HCT116 (cell line): Measurements from ENCODE around the gene KCMF1.

ENCODE experiments used
- EGR1 ChIP-seq: IDR thresholded peaks from 2 replicates; pipeline ENCODE4 v1.6.1; 2012; ENCODE audit warnings: low read depth
- EZH2 ChIP-seq: fragments of 200-600 bp; sonication (generic); IDR thresholded peaks from 2 replicates; pipeline ENCODE4 v1.6.1; 2017; ENCODE audit warnings: antibody characterized with exemption, mixed run types
- EZH2phosphoT487 ChIP-seq: fragments of 200-600 bp; IDR thresholded peaks from 2 replicates; pipeline ENCODE4 v1.6.1; 2018; ENCODE audit warnings: antibody characterized with exemption, borderline replicate concordance
- JUND ChIP-seq: IDR thresholded peaks from 2 replicates; pipeline ENCODE4 v1.6.1; 2012
- POLR2A ChIP-seq: IDR thresholded peaks from 2 replicates; pipeline ENCODE4 v1.7.0; 2011; ENCODE audit warnings: borderline replicate concordance; ENCODE audit not compliant: insufficient read depth, insufficient read length; ENCODE audit errors: extremely low read depth
- POLR2AphosphoS5 ChIP-seq: IDR thresholded peaks from 2 replicates; pipeline ENCODE4 v1.6.1; 2011; ENCODE audit warnings: mild to moderate bottlenecking, low read depth, low read length, moderate library complexity
- TCF7L2 ChIP-seq: IDR thresholded peaks from 2 replicates; pipeline ENCODE4 v1.7.0; 2011; ENCODE audit warnings: borderline replicate concordance, inconsistent platforms; ENCODE audit not compliant: insufficient read depth, insufficient read length; ENCODE audit errors: extremely low read depth
- TF ChIP-seq, protein P1 (sequence below), 3 experiments: fragments of 200-600 bp in 1 of 3; sonication (generic) in 1 of 3; IDR thresholded peaks in 2 of 3; conservative IDR thresholded peaks in 1 of 3; 2 replicates each; pipeline ENCODE4 v1.5.1; 2012 to 2017; ENCODE audit warnings: low read depth in 2 of 3, low read length in 2 of 3, antibody characterized with exemption in 1 of 3, borderline replicate concordance in 1 of 3, control low read depth in 1 of 3, mild to moderate bottlenecking in 1 of 3, mixed read lengths in 1 of 3, mixed run types in 1 of 3, moderate library complexity in 1 of 3; ENCODE audit not compliant: insufficient read depth in 1 of 3
- TF ChIP-seq, protein P2 (sequence below): IDR thresholded peaks from 2 replicates; pipeline ENCODE4 v1.6.1; 2012

DNA sequence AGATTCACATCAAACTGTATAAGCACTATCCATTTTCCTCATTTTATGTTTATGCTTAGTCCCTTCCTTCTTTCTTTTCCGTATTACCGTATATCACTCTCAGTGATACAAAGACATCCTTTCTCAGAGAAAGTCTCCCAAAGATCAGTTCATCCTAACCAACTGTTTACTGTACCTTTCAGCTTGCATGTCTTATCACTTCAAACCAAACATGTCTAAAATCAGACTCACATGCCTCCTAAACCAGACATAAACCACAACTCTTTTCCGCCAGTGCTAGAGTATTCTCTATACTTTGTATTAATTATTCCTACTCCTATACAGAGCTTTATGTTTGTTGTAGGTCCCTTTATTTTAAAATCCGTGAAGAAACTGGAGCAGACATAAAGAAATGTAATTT, 41.5 kb downstream of the KCMF1 start:
- no peak for TF ChIP-seq POLR2A
- TF ChIP-seq, protein P1, sequence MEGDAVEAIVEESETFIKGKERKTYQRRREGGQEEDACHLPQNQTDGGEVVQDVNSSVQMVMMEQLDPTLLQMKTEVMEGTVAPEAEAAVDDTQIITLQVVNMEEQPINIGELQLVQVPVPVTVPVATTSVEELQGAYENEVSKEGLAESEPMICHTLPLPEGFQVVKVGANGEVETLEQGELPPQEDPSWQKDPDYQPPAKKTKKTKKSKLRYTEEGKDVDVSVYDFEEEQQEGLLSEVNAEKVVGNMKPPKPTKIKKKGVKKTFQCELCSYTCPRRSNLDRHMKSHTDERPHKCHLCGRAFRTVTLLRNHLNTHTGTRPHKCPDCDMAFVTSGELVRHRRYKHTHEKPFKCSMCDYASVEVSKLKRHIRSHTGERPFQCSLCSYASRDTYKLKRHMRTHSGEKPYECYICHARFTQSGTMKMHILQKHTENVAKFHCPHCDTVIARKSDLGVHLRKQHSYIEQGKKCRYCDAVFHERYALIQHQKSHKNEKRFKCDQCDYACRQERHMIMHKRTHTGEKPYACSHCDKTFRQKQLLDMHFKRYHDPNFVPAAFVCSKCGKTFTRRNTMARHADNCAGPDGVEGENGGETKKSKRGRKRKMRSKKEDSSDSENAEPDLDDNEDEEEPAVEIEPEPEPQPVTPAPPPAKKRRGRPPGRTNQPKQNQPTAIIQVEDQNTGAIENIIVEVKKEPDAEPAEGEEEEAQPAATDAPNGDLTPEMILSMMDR (IDR thresholded peaks at IDR 0.05 in 2 of 3, conservative IDR thresholded peaks at IDR 0.05 in 1 of 3; ENCODE audit: borderline replicate concordance in 1 of 3, insufficient read depth in 1 of 3, low read depth in 2 of 3, low read length in 2 of 3): no peak
- no peak for TF ChIP-seq EZH2phosphoT487
- no peak for TF ChIP-seq JUND
- TF ChIP-seq EZH2: no peak
- TF ChIP-seq TCF7L2: no peak
- TF ChIP-seq, protein P2, sequence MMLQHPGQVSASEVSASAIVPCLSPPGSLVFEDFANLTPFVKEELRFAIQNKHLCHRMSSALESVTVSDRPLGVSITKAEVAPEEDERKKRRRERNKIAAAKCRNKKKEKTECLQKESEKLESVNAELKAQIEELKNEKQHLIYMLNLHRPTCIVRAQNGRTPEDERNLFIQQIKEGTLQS: no peak
- no peak for TF ChIP-seq POLR2AphosphoS5
- TF ChIP-seq EGR1: no peak
